DMS53 treated with DMSO at 0.1 percent for 48 hours (cell line): Measurements from ENCODE around the gene COL20A1.

Experiments
- DNase-seq: peaks from one replicate; lab custom pipeline; 2025; ENCODE audit not compliant: unreplicated experiment; lab: John Stamatoyannopoulos, UW

The COL20A1 gene

GRCh38 chr20:63347081-63347741 is 54.2 kb downstream of the COL20A1 start:
- DNase-seq: no peak

- no peak for DNase-seq
Measured at GRCh38 chr20:63347950-63348827, 55.2 kb downstream of the COL20A1 start.

- no peak for DNase-seq
Measured at GRCh38 chr20:63348828-63349515, 56.0 kb downstream of the COL20A1 start.

- no peak for DNase-seq
Measured at GRCh38 chr20:63349516-63349895, 56.5 kb downstream of the COL20A1 start.

- no peak for DNase-seq
Measured at GRCh38 chr20:63350196-63350595, 57.2 kb downstream of the COL20A1 start.

GRCh38 chr20:63350597-63351325 is 57.8 kb downstream of the COL20A1 start:
- DNase-seq: no peak

- DNase-seq: no peak
Measured at GRCh38 chr20:63351326-63351700, 58.3 kb downstream of the COL20A1 start.

- no peak for DNase-seq
Measured at GRCh38 chr20:63351811-63352591, 59.0 kb downstream of the COL20A1 start.

- DNase-seq: no peak
Measured at GRCh38 chr20:63352811-63353221, 59.8 kb downstream of the COL20A1 start.

GRCh38 chr20:63354636-63355350 is 61.8 kb downstream of the COL20A1 start:
- no peak for DNase-seq

- no peak for DNase-seq
Measured at GRCh38 chr20:63355781-63356295, 62.9 kb downstream of the COL20A1 start.

GRCh38 chr20:63356511-63356910 is 63.5 kb downstream of the COL20A1 start:
- DNase-seq: no peak

GRCh38 chr20:63356931-63357879 is 64.2 kb downstream of the COL20A1 start:
- no peak for DNase-seq

GRCh38 chr20:63357921-63358905 is 65.2 kb downstream of the COL20A1 start:
- no peak for DNase-seq

GRCh38 chr20:63359164-63359934 is 66.4 kb downstream of the COL20A1 start:
- no peak for DNase-seq
